CD4-positive, alpha-beta T cell treated with Interleukin-15 for 1 hour (primary cell): ENCODE measurements around the gene NEO1.
A peak's percentile ranks its signal among the peaks of the same experiment; 100 is the strongest.

ENCODE experiments used
- DNase-seq: peaks from one replicate; pipeline ENCODE4 v3.0.0-alpha.2; 2020

Gene NEO1, protein sequence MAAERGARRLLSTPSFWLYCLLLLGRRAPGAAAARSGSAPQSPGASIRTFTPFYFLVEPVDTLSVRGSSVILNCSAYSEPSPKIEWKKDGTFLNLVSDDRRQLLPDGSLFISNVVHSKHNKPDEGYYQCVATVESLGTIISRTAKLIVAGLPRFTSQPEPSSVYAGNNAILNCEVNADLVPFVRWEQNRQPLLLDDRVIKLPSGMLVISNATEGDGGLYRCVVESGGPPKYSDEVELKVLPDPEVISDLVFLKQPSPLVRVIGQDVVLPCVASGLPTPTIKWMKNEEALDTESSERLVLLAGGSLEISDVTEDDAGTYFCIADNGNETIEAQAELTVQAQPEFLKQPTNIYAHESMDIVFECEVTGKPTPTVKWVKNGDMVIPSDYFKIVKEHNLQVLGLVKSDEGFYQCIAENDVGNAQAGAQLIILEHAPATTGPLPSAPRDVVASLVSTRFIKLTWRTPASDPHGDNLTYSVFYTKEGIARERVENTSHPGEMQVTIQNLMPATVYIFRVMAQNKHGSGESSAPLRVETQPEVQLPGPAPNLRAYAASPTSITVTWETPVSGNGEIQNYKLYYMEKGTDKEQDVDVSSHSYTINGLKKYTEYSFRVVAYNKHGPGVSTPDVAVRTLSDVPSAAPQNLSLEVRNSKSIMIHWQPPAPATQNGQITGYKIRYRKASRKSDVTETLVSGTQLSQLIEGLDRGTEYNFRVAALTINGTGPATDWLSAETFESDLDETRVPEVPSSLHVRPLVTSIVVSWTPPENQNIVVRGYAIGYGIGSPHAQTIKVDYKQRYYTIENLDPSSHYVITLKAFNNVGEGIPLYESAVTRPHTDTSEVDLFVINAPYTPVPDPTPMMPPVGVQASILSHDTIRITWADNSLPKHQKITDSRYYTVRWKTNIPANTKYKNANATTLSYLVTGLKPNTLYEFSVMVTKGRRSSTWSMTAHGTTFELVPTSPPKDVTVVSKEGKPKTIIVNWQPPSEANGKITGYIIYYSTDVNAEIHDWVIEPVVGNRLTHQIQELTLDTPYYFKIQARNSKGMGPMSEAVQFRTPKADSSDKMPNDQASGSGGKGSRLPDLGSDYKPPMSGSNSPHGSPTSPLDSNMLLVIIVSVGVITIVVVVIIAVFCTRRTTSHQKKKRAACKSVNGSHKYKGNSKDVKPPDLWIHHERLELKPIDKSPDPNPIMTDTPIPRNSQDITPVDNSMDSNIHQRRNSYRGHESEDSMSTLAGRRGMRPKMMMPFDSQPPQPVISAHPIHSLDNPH (N-terminal part only)

DNA sequence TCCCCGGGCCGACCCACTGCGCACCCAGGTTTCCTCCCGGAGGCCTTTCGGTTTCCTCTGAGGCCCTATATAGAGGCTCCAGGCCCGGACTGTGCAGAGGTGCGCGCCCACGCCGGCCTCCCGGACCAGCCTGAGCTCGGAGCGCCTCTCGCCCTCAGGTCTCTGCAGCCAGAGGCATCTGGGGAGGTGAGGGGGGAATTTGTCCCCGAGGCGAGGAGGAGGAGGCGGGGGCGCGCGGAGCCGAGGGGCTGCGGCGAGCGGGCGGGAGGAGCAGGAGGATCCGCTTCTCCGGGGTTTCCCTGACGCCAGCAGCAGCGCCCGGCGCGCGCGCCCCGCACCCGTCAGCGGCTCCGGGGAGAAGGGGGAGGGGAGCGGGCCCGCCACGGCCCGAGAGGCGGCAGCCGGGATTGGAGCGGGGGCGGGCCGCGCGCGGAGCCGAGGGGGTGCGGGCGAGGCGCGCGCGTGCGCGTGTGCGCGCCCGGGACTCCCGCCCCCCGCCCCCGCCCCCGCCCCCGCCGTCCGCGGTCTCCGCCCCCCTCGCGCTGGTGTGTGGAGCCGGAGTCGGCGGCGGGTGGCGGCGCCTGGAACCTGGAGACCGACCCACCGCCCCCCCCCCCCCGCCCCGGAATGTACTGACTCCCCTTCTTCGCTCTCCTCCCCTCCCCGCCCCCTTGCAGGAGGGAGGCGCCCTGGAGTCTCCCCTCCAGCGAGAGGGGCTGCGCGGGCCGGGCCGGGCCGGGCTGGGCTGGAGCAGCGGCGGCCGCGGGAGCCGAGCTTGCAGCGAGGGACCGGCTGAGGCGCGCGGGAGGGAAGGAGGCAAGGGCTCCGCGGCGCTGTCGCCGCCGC, at the start of gene NEO1:
TSS of gene NEO1 (plus strand) at position 657 of the 846 bp plus-strand sequence. CDS start 213 bp downstream, outside the sequence.
- peak; percentile 82 for DNase-seq

DNA sequence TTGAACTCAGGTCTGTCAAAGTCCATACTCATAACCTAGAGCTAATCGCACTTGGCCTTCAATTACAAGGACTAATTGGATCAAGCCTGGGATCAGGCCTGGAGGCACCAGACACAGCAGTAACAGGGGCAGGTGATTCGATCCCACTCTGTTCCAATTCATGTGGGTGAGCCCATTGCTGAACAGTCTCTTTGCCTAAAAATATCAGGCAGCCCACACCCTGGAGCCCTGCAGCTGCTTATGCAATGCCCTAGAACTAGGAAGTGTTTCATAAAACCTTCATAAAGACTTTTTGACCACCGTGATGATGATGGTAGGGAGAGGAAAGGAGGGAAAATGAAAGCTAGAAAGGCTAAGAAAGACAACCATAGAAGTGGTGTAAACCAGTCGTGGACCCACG, 47.8 kb upstream of the NEO1 start:
- no peak for DNase-seq

DNA sequence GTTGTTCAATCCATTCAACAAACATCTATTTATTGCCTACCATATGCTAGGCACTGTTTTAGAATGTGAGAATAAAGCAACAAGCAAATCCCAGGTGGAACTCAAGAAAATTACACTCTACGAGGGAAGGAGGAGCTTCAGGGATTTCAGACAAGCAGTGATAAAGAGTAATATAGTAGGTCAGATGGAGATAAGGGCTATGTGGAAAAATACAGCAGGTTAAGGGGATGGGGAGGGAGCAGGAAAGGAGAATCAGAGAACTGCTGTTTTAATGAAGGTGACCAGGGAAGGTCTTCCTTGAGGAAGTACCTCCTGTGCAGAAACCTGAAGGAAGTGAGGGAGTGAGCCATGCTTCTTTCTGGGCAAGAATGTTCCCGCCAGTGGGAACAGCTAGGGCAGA, 47.2 kb upstream of the NEO1 start:
- no peak for DNase-seq

DNA sequence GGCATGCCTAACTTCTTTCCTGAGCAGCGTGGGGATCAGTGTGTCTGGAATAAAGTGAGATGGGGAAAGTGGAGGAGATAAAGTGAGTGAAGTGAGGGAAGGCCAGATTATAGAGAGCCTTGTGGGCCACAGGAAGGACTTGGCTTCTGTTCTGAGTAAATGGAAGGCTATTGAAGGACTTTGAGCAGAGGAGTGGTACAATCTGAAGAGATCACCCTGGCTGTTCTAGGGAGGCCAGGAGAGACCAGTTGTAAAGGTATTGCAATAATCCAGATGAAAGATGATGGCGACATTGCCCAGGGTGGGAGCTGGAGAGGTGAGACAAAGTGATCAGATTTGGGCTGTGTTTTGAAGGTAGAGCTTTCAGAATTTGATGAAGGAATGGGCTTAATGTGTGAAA, 46.8 kb upstream of the NEO1 start:
- no peak for DNase-seq

DNA sequence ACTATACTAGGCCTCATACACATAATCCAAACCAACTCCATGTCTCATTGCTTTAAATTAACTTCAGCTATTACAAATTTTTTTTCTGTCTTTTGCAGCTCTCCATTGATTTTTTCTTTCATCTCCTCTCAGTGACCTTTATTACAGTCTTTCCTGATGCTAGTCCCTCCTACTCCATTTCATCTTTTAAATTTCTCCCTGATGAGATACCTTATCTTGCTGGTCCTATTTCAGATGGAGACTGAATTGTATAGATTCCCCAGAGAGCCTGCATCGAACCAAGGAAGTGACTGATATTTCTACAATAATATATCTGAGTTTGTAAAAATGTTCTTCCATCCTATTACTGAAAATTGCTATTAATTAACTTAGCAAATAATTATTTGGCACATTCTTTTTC, 45.7 kb upstream of the NEO1 start:
- DNase-seq = no peak

DNA sequence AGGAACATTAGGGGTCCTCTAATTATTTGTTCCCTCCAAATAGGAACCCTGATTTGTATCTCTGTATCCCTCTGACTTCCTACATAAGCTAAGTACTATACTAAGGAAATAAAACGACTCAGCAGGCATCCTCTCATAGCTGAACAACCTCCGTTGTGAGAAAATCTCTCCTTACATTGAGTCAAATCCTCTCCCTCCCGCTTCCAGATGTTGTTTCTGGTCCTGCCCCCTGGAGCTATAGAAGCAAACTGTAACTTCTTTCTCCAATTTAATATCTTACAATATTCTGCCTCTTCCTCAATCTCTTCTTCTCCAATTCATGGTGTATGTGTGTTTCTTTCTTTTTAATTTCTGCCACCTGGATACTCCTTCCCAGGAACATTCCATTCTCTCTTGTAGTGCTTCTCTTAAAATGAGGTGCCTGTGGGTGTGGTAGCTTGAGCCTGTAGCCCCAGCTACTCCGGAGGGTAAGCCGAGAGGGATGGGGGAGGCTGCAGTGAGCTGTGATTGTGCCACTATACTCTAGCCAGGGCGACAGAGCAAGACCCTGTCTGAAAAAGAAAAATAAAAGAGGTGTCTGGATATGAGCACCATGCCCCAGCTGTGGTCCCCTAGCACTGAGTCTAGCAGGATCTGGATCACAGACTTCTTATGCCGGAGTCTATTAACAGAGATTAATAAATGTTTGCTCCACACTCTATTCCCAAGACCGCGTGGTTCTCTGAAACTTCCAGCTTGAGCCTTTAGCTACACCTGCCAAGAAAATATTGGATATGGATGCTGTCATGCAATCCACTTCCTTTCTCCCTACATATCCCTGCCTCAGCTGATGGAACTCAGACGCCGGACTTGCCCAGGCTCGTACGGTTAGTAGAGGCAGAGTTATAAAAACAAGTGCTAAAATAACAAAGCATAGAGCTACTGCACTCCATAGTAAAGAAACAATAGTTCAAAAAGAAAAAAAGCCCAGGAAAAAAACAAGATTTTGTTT, 42.9 kb upstream of the NEO1 start:
- no peak for DNase-seq

DNA sequence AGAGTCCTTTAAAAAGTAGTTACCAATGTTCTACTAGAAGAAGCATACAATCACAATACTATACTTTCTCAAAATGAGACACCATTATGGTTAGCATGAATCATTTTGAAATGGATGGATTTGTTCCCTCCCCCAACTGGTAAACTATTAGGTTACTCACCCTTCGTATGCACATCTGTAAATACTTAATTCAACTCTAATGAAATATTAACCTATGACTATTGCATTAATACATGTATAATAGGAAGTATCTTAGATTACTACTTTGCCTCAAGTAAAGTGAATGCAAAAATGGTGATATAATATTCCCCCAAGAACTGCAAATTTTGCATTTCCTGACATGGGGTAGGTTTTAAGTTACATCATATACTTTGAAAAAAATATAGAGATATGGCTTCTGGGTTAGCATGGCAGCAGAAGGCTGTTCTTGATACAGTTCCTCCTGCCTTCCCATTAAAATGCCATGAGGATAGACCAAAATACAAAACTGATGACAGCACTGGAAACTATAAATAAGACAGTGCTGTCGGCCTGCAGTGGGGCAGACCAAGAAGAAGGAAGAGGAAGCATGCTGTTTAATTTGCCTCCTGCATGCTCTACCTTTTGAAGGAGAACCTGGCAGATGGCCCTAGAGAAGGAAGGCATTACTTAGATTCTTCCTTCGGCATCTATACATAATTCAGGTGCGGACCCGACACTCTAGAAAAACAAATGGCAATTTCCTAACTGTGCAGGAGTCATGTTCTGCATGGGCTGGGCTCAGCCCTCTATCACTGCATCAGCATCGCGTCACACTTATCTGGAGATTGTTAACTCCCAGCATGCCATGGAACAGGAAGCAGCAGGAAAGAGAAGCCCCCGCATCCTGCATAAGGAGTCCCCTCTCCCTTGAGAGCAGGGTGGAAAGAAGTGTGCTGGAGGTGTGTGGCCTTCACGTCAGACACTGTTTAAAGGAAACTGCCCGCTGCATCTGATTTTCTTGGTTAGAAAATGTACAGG, 41.8 kb upstream of the NEO1 start:
- no peak for DNase-seq

DNA sequence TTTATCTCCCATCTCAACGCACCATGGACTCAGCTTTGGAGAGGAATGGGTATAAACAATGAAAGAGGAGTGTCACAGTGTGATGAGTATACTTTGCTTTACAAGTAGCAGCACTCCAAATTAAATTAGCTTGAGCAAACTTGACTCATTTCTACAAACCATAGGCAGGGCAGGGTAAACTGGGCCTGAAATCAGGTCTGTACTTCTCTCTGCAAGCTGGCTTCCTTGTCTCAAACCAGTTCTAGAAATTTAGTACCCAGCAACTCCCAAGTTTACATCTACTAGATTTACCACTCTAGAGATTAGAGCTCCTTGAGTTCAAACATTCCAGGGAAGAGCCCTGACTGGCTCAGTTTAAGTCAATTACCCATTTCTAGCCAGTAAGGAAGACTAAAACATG, 37.4 kb upstream of the NEO1 start:
- DNase-seq = no peak

DNA sequence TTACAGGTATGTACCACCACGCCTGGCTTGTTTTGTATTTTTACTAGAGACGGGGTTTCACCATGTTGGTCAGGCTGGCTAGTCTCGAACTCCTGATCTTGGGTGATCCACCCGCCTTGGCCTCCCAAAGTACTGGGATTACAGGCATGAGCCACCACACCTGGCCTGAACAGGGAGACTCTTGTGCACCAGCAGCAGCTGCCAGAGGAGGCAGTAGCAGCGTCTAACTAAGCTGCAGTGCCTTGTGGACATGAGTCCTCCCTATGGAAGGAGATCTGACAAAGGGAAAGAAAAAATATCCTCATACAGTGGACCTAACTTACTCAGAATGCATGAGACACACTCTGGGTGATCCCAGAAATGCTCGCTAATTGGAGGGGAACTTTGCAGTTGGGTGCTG, 36.8 kb upstream of the NEO1 start:
- no peak for DNase-seq

DNA sequence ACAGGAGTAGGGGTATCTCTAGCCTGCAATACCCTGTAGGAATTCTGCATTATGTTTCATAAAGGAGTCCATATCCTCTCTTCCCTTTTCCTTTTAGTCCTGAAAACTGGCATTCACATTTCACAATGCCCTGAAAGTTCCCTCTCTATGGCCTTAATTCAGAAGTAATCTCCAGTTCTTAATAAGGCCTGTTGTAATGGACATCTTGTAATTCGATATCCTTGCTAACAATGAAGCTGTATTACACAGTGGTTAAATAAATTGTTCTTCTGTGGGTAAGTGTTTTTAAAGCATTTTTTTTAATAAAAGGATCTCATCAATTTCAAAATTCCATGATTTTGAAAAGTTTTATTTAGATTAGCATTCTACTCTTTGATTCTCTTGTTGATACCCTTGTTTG, 34.3 kb upstream of the NEO1 start:
- no peak for DNase-seq

DNA sequence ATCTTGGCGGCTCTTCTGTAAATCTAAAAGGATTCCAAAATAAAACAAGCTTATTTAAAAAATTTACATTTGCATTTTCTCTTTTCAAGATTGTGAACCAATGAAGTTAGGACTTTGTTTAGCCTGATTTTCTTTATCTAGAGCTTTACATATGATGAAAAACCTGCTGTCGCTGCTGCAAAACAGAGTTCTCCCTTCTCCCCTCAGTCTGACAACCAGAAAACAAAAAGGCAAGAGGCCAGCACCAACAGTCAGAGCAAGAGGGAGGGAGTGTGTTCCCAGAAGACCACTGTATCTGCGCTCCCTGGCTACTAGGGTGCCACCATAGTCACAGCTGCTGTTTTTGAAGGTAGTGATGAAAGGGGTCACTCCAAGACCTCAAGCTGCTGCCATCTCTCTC, 33.1 kb upstream of the NEO1 start:
- no peak for DNase-seq

DNA sequence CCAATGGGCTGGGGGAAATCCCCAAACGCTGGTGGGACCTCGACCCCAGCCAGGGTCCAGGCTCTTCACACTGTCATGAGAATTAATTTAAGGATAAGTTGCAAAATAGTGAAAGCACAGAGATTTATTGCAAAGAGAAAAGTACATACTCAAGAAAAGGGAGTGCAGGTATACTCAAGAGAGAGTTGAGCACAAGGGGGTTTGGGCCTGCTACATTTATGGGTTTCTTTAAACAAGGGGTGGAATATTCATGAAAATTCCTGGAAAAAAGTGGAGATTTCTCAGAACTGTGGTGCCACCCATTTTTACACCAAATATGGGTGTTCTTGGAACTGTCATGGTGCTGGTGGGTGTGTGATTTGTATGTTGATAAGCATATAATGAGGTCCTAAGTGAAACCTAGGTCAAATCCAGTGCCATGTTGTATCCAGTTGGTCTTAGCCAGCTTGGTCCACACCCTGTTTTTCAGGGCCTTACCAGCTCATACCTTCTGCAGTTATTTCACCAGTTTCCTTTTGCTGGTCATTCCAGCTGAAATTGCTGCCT, 32.6 kb upstream of the NEO1 start:
- DNase-seq = no peak

DNA sequence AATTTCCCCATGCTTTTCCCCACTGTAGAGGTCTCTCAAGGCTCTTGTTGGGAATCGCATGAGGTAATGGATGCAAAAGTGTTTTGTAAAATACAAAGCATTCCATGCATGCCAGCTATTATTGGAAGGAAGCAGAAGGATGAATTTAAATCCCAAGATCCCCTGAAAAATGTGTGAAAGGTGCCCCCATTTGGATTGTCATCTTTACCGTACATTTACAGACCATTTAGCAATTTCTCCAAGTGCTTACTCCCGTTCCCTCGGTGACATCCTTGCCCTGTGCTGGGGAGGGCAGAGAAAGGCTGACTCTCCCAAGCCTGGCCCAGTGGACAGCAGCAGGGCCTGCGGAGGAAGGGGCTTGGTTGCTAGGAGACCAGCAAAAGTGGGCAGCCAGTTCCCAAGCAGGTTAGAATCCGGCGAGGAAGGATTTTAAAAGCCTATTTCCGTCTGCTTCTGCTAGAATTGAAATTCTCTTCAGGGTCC, 31.1 kb upstream of the NEO1 start:
- no peak for DNase-seq

DNA sequence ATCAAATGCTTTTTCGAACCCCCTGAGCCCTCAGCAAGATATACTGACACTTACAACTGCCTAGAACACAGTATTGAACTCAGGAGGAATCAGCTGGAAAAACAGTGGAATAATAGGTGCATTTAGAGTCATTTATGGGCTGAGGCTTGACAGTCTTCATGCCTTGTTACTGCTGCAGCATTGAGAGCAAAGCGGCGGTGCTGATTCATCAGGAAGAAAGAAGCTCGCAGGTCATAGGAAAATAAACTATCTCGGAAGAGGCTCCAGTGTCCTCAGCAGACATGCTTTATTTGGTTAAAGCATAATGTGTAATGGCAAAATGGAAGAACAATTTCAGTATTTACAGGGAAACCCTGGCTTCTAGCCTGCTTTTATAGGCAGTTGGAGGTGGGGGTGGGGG, 30.1 kb upstream of the NEO1 start:
- DNase-seq = no peak

DNA sequence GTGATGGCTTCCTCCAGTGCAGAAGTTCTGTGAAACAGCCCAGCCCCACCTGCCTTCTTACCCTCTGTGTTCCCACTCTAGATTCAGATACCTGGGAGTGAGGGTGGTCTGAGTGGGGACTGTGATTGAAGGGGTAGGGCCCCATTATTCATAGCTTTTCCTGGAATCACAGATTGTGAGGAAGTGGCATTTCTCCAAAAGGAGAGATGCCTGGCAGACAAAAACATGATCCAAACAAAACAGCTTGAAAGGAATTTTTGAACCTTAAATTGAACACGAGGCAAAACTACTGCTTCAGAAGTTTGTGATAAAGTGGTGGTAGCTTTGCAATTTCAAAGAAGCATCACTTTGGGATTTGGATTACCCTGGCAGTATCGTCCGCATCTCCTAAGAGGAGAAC, 29.2 kb upstream of the NEO1 start:
- DNase-seq = no peak

DNA sequence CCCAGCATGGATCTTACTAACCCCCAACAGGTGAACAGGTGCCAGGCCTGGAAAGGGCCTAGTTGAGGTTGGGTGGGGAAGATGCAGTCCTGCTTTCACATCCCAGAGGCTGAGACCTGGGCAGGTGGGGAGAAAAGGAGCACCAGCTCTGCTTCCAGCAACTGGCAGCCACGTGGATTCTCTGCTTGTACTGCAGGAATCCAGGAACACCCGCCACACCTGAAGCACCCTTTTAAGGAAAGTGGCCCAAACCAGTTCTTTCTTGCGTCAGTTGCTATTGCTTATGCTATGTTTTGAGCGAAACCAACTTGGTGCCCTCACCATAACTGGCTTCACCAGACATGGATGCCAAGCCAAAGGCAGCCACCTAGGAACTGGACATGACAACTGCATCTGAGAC, 28.1 kb upstream of the NEO1 start:
- DNase-seq = no peak

DNA sequence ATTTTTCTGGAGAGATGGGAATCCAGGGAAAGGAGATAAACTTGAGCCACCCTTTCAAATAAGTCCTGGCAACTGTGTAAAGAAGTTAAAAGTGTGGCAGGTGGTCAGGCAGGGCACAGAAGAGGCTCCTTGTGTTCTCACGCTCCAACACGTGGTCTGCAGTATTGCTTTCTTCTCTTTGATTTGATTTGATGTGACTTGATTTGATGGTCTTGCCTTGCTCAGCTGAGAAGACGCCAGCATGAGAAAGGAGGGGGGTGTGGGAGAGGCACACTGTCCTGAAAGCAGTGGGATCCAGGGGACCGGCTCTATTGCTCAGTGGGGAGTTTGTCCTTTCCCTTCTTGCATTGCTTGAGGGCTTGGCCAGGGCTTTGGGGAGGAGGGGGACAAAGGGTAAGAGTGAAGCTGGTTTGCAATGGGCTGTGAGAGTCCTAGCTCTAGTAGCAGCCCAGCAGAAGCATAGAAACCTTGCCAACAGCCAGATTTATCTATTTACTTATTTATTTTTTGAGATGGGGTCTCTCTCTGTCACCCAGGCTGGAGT, 25.7 kb upstream of the NEO1 start:
- no peak for DNase-seq

DNA sequence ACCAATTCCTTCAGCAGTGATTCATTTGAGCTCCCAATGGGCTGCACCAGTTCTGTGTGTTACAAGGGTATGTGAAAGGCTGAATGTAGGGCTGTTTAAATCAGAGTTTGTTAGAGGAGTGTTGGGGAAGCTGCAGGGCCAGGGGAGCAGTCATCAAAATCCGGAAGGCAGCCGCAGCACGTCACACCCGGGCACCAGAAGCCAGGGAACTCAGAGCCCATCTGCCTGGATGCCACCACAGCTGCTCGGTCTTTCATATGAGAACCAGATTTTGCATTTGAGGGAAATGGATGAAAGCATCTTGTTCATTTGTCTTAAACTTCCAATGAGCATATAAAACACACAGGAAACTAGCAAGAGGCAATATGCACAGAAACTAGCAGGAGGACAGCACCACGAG, 24.2 kb upstream of the NEO1 start:
- DNase-seq = no peak

DNA sequence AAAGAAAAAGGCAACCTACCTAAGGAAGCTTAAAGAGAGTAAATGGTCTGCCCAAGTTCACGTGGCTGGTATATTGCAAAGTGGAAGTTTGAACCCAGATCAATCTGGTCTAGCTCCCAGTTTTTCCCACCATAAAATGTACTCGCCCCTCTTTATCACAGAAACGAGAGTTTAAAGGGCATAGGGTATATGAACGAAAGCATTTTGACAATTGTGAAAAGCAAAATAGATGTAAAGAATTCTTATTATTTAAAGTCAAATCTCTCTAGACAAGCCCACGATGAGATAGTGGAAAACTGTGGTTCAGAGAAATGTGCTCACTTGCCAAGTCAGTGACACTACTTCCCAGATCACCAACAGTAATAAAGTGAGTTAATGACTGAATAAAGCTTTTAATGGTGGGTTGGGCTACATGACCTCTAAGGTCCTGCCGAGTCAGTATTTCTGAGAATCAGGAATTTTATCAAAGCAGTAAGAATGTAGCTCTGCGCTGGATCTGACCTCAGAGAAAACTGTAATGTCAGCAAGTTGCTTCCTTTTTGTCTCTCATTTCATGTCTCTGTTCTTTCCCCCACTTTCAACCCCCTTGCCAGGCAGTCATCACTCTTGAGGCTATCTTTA, 23.3 kb upstream of the NEO1 start:
- DNase-seq = no peak
